Esophagus squamous epithelium (tissue), 5 donors: ENCODE data around the gene MVB12A. TPM values are rescaled to one million over a fixed set of nuclear protein-coding genes. Genes with fewer than 3 reads are reported as not detected.

ENCODE experiments used
- DNase-seq: peaks from one replicate; lab custom pipeline; 2025; lab: John Stamatoyannopoulos, UW
- H3K27ac ChIP-seq, 4 donors: fragments of 200-600 bp; sonication (generic); one replicate each; pipeline ENCODE4 v1.5.1; 2016 to 2019; ENCODE audit warnings: mild to moderate bottlenecking in 1 of 4
- H3K27me3 ChIP-seq, 4 donors: fragments of 200-600 bp; sonication (generic); 1 replicate in 3 of 4; 2 replicates in 1 of 4; pipeline versions ENCODE4 v1.5.1 to v1.6.0; 2017 to 2021; ENCODE audit warnings: antibody characterized with exemption in 1 of 4
- H3K36me3 ChIP-seq, 3 donors: fragments of 200-600 bp; sonication (generic); one replicate each; pipeline ENCODE4 v1.5.1; 2016 to 2019
- H3K4me1 ChIP-seq, 3 donors: fragments of 200-600 bp; sonication (generic); one replicate each; pipeline ENCODE4 v1.5.1; 2017 to 2019
- H3K4me3 ChIP-seq, 4 donors: fragments of 200-600 bp; sonication (generic); 1 replicate in 3 of 4; 2 replicates in 1 of 4; pipeline ENCODE4 v1.5.1; 2016 to 2019; ENCODE audit warnings: mild to moderate bottlenecking in 2 of 4, moderate library complexity in 1 of 4
- H3K9me3 ChIP-seq, 3 donors: fragments of 200-600 bp; sonication (generic); one replicate each; pipeline ENCODE4 v1.5.1; 2016 to 2019
- CTCF ChIP-seq, 6 experiments: fragments of 450-650 bp in 4 of 6; fragments of 200-600 bp in 2 of 6; sonication (generic) in 2 of 6; IDR thresholded peaks; one replicate each; pipeline ENCODE4 v1.5.1; 2016 to 2019; ENCODE audit warnings: antibody characterized with exemption in 6 of 6, mild to moderate bottlenecking in 4 of 6, moderate library complexity in 4 of 6
- POLR2A ChIP-seq, 4 donors: fragments of 450-650 bp; IDR thresholded peaks; one replicate each; pipeline ENCODE4 v1.6.1; 2017; ENCODE audit warnings: antibody characterized with exemption in 4 of 4, mild to moderate bottlenecking in 4 of 4, moderate library complexity in 3 of 4
- WGBS, 2 donors: methylation state at CpG; one replicate each; pipeline ENCODE4 v1.1.5; 2018; 5-methylcytosine and 5-hydroxymethylcytosine counted together
- intact Hi-C: fragments of 100-400 bp; cut with DNase I; formaldehyde crosslinking; loops from one replicate; pipeline ENCODE4 v1.15.0; 2022
- total RNA-seq, 4 donors: library from RNA; depleted of rRNA; stranded (reverse); fragments of >200 nt; gene quantifications; one replicate each; pipeline ENCODE4 v1.1.0, GENCODE V29; 2016
- donor health status: DM: yes; HTN: yes; CAD: no.

Gene MVB12A
- total RNA-seq, 4 donors from 2014 or later, result 54.0 to 96.3 (median 61.7) TPM

DNA sequence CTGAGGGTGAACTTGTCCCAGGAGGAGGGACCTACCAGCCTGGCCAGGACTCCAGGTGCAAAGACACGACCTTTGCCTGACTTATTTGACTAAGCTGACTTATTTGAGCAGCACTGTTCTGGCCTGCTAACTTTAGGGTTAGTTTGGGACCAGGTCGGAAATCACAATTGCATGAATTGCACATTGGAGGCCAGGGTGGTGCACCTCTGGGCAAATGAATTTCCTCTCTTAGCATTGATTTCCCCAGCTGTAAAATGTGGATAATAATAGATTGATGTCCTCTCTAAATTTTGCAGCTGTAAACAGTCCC is 13.0 kb upstream of the MVB12A start:
- H3K4me3 ChIP-seq, result peak overlapping the region; percentile 12 to 67 (median 42)
- no peak for TF ChIP-seq POLR2A (IDR thresholded peaks at IDR 0.05)
- WGBS, 2 donors, result 18 to 19% methylated on average over 2 of the region's 2 CpGs
- H3K27ac ChIP-seq, result peak overlapping the region; percentile 80 to 92 (median 90)
- H3K36me3 ChIP-seq, result peaks cover 0 to 10% (median 0%) of the 10 kb centered on the region in 3 donors
- H3K4me1 ChIP-seq, result peaks cover 22 to 56% (median 23%) of the 10 kb centered on the region in 3 donors
- intact Hi-C loops, result no loop called here
- DNase-seq, result no peak
- H3K9me3 ChIP-seq, result no peaks in the 10 kb centered on the region
- H3K27me3 ChIP-seq, result no peaks in the 10 kb centered on the region

GRCh38 chr19:17409990-17410389 is 9.9 kb upstream of the MVB12A start:
- TF ChIP-seq CTCF (IDR thresholded peaks at IDR 0.05) (no peak), POLR2A (IDR thresholded peaks at IDR 0.05) (no peak)
- no peak for DNase-seq
- intact Hi-C loops, result no loop called here
- peaks cover 0 to 27% (median 0%) of the 10 kb centered on the region in 3 donors for H3K36me3 ChIP-seq
- no peaks in the 10 kb centered on the region for H3K9me3 ChIP-seq
- no peak overlapping the region for H3K27ac ChIP-seq
- no peaks in the 10 kb centered on the region for H3K27me3 ChIP-seq
- H3K4me3 ChIP-seq, result no peak overlapping the region
- WGBS, 2 donors, result 70 to 84% methylated on average over 9 of the region's 9 CpGs
- peaks cover 11 to 36% (median 17%) of the 10 kb centered on the region in 3 donors for H3K4me1 ChIP-seq

DNA sequence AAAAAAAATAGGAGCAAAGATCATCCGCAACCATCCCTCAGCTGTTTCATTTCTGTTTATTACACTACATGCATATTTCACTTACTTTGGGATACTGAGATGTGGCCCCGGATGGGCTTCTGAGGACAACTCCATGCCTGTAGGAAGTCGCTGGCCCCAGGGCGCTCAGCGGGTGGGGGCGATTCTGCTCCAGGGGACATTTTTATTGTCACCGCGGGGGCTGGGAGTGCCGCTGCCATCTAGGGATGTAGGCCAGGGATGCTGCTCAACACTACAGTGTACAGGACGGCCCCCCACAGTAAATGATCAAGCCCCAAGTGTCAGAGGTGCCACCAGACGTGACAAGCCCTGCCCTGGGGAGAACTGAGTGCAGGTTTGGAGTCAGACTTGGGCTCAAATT is 8.0 kb upstream of the MVB12A start:
- Histone ChIP-seq H3K36me3 (peaks cover 0 to 28% (median 0%) of the 10 kb centered on the region in 3 donors), H3K4me1 (peaks cover 2 to 17% (median 3%) of the 10 kb centered on the region in 3 donors), H3K27ac (peak overlapping the region in 1 of 4 donors; percentile 46), H3K4me3 (no peak overlapping the region), H3K27me3 (peaks cover 0 to 3% (median 0%) of the 10 kb centered on the region in 4 donors), H3K9me3 (no peaks in the 10 kb centered on the region)
- 86 to 88% methylated on average over 8 to 10 of the region's 11 CpGs for WGBS, 2 donors
- DNase-seq, result no peak
- TF ChIP-seq POLR2A (IDR thresholded peaks at IDR 0.05) (no peak), CTCF (IDR thresholded peaks at IDR 0.05) (no peak)
- intact Hi-C loops, result no loop called here

DNA sequence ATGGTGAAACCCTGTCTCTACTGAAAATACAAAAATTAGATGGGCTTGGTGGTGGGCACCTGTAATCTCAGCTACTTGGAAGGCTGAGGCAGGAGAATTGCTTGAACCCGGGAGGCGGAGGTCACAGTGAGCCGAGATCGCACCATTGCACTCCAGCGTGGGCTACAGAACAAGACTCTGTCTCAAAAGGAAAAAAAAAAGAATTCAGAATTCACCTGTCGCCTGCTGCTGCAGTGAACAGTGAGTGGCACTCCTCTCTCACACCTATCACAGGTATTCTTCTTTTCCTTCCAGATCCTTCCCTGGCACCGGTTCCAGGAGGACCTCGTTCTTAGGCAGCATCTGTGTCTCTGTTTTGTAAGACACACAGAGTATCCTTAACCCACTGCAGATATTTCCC is 5.8 kb upstream of the MVB12A start:
- Histone ChIP-seq H3K4me3 (no peak overlapping the region), H3K27me3 (peaks cover 0 to 3% (median 0%) of the 10 kb centered on the region in 4 donors), H3K36me3 (peaks cover 0 to 28% (median 0%) of the 10 kb centered on the region in 3 donors), H3K4me1 (peaks cover 2 to 17% (median 2%) of the 10 kb centered on the region in 3 donors), H3K9me3 (no peaks in the 10 kb centered on the region), H3K27ac (no peak overlapping the region)
- 95% methylated on average over 8 of the region's 8 CpGs for WGBS, 2 donors
- intact Hi-C loops, result no loop called here
- DNase-seq, result no peak
- no peak for TF ChIP-seq POLR2A (IDR thresholded peaks at IDR 0.05)
- no peak for TF ChIP-seq CTCF (IDR thresholded peaks at IDR 0.05)

DNA sequence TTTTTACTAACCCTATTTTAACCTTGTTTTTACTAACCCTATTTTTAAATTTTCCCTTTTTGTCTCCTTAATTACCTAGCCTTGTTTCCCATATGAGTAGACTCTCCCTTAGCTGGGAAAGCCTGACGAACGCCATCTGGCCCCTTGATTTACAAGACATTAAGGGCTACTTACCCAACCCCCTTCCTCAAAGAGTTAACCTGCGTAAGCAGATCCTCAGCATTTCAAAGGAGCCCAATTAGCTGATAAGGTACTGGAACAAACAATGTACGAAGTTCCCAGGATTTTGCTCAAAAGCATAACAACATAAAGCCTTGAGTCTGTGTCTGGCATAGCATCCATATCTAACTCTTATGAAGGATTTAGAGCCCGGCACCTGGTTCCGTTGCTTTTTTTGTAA is 4.7 kb upstream of the MVB12A start:
- 71 to 84% methylated on average over 6 of the region's 6 CpGs for whole genome bisulfite sequencing, 2 donors
- peaks cover 0 to 28% (median 0%) of the 10 kb centered on the region in 3 donors for H3K36me3 ChIP-seq
- intact Hi-C loops, result no loop called here
- no peak overlapping the region for H3K4me3 ChIP-seq
- no peak for DNase-seq
- TF ChIP-seq CTCF (IDR thresholded peaks at IDR 0.05), result no peak
- no peak for TF ChIP-seq POLR2A (IDR thresholded peaks at IDR 0.05)
- H3K4me1 ChIP-seq, result peaks cover 4 to 23% (median 5%) of the 10 kb centered on the region in 3 donors
- no peak overlapping the region for H3K27ac ChIP-seq
- H3K9me3 ChIP-seq, result no peaks in the 10 kb centered on the region
- H3K27me3 ChIP-seq, result peaks cover 0 to 3% (median 0%) of the 10 kb centered on the region in 4 donors
